GM18502 (cell line): Measurements from ENCODE around the gene FGF4.
"Not testable (repeated sequence)": the region's sequence is repeated elsewhere in the genome, so short reads cannot be mapped to it uniquely, and the experiment has no call there.

Experiments used
- ATAC-seq: cut with Tn5 transposase; IDR thresholded peaks from one replicate; pipeline ENCODE4 v1.9.1; 2021; ENCODE audit warnings: mild to moderate bottlenecking; ENCODE audit not compliant: unreplicated experiment, poor library complexity

Gene FGF4

DNA sequence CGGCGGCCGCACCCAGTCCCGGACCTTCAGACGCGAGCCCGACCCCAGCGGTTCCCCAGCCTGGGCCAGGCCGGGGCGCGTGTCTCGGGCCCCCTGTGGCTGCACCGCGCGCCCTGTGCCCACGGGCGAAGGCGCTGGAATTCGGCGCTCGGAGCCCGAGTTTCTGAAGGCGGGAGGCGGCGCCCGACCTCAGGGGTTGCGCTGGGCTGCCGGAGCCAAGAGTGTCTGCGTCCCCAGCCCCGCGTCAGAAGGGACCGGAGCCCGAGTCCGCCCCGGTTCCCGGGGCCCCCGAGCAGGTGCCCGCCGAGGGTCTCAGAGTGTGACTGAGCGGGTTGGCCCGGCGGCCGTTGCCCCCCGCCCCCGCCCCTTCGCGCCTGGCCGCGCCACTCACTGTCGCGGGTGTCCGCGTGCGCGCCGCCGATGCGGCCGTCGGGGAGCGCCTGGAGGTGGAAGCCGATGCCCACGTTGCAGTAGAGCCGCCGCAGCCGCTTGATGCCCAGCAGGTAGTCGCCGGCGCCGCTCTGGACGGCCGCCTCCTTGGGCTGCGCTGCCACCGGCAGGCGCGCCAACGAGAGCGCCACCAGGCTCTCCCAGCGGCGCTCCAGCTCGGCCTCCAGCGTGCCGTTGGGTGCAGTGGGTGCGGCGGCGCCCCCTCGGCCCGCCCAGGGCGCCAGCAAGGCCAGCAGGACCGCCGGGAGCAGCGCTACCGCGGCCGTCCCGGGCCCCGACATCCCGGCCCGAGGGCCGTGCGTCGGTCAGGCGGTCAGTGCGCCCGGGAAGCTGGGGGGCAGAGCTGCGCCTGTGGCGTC is 583 bp downstream of the FGF4 start:
- no peak for ATAC-seq

DNA sequence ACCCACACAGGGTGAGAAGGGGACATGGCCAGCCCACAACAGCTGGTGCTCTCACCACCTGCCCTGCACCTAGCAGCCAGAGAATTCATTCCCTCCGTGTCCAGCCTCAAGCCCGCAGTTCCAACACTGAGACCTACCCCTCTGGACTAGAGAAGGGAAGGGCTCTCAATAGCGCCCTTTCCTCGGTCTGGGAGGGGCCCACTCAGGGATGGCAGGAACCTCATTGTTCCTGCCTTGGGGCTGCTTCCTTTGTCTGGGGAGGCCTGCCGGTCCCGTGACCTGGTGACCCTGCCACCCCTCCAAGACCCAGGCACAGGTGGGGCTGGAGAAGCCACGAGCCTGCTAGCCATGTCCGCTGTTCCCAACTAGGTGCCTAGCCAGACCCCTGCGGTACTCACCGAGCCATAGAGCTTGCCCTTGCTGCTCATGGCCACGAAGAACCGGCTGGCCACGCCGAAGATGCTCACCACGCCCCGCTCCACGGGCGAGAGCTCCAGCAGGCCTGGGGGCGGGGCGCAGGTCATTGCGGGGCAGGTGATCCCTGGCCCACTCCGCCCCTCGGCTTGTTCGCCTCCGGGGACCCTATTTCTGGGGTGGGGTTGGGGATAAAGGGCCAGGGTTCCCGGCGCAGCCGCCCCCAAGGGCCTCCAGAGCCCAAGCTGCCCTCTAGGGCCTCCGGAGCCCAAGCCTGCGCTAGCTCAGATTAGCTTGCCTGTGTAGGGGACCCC is 1.4 kb downstream of the FGF4 start:
- ATAC-seq, result no peak

DNA sequence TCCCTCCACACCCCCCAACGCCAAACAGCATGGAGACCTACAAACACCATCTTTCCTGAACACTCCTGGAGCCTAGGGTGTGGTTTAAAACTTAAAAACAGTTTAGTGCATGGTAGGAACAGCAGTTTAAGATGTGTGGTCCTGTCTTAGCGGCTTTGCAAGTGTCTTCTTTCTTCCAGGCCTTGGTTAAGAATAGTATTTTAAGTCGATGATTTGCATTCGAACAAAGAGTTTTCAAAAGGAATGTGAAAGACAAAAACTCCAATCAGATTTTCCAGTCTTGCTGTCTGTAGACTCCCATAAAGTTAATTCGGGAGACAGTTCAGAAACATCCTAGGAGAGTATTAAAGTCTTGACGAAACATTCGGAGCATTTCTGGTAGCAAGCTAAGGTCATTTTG is 3.7 kb downstream of the FGF4 start:
- ATAC-seq, result no peak

DNA sequence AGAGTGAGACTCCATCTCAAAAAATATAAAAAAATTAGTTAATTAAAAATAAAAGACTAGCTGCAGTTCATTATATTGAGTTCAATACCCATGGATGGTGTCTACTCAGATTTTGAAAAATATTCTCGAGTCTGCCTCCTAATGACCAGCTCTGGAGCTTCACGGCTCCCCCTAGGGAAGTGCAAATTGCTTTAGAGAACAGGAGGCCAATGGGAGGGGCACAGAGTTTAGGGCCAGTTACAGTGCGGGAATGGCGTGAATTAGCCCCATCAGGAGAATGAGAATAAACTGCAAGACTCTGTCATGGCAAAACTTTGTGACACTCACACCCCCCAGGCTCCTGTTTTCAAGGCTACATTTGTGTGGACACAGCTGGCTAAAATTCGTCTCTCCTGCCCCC is 4.6 kb downstream of the FGF4 start:
- no peak for ATAC-seq

DNA sequence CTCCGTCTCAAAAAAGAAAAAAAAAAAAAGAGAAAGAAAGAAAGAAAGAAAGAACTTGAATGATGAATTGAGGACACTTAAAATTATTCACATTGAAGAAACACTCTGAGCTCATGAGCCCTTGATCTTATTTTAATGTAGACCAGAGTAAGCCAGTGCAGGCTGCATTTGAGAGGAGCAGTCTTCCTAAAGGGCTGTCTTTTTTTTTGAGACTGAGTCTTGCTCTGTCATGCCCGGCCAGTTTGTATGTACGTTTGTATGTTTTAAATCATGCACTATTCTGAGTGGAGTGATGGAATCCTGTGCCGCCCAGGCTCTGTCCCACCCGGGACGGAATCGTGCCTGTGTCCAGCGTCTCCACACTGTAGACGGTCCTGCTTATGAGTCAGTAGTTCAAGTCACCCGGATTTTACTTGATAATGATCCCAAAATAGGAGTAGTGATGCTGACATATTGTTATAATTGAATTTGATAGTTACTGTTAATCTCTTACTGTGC is 9.6 kb downstream of the FGF4 start:
- ATAC-seq, result no peak

DNA sequence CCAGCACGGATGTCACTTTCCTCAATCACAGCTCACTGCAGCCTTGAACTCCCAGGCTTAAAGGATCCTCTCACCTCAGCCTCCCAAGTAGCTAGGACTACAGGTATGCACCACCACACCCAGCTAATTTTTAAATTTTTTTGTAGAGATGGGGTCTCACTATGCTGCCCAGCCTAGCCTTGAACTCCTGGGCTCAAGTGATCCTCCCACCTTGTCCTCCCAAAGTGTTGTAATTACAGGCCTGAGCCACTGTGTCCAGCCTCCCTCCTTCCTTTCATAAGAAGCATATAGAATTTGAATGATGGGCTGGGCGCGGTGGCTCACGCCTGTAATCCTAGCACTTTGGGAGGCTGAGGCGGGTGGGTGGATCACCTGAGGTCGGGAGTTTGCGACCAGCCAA is 10.2 kb downstream of the FGF4 start:
- ATAC-seq, result not testable (repeated sequence)

DNA sequence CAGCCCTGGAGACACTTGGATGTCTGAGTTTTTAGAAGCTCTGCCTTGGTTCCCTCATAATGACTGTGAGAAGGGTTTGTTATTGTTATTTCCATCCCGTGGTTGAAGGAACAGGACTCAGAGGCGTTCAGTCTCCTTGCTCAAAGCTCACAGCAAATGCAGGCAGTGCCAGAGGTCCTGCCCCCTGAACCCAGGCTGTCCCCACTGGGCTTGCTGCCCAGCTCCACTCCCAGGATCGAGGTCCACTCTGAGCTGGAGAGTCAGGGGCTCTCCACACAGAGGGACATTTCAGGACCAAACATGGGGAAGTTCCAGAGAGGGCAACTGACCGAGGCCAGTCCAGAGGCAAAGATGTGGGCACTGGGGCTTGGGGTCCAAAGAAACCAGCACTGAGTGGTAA is 14.8 kb downstream of the FGF4 start:
- no peak for ATAC-seq

DNA sequence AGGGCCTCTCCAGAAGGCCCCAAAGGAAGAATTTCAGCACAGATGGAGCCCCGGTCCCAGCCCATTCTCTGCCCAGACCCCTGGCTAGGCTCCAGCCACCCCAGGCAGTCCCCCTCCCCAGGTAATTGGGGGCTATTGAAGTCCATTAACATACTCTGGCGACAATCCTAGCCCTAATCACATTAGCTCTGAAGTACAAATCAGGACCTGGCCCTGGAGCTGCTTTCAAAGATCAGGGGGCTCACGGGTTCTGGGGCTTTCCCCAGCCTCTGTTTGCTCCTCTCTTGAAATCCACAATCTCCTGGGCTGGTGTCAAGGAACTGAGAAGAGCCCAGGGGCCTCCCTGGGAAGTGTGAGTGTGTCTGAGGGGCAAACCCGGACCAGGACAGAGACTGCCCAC is 22.3 kb downstream of the FGF4 start:
- no peak for ATAC-seq

DNA sequence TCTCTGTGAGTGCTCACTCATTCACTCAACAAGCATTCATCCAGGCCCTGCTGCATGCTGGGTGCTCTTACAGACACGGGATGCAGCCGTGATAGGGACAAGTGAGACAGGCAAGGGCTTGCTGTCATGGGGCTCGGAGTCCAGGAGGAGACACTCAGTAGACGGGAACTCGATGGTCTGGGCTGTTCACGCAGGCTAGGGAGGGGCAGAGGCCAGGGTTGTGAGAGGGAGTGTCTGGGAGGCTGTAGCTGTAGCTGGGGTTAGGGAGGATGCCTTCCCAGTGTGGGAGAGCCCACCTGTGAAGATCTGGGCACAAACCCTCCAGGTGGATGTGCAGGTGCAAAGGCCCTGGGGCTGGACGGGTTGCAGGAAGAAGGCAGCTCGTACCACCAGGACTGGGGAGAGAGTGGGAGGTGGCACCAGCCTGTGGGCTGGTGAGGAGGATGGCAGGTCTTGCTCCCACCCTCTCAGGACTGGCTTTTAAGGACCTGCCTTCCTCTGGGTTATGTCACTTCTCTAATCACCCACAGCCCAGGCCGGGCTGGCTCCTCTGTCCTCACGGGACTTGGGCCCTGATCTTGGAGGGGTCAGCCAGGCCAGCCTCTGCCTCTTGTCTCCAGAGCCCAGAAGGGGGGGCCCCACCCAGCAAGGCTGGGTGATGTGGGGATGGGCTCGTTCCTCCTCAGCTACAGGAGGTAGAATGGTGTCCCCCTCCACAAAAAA is 24.1 kb downstream of the FGF4 start:
- no peak for ATAC-seq

DNA sequence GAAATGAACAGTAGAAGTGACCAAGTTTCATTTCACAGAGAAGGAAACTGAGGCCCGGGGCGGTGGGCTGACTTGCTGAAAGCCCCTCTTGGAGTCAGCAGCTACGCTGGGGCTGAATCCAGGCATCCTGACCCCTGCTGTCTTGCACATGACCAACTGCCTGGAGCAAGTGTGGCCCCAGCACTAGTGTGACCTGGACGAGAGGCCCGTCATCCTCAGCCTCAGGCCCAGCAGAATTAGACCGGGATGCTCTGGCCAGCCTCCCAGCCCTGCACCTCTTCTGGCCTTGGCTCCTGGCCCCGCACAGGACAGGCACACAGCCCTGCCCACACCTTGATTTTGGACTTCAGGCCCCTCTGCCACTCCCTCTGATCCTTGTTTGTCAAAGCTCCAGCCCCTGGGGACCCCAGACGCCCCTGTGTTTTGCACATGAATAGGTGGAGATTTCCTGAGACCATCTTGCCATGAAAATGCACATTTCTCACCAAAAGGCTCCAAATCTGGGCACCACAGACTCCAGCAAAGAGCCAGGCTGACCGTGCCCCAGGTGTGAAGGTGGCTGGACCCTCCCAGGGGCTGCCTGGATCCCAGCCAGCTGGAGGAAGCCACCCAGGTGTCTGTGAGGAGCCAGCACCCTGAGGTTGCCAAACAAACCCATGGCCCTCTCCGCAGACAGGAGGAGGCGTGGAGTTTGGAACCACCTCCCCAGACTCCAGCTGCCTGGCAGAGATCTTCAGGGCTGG is 24.9 kb downstream of the FGF4 start:
- no peak for ATAC-seq

DNA sequence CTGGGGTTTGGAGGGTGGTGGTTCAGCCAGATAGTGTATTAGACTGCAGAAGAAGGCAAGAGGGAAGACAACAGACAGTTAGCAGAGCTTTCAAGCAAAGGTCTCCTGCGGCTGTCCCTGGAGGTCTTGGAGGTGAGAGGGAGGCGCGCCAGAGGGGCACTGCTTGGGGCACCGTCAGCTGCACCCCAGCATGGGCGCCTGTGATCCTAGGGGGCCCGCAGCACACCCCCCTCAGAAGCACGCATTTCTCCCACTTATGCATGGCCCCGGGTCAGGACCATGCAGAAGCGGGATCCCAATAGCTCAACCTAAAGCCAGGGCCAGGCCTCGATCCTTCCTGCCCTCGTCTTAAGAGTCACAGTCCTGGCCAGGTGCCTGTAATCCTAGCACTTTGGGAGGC is 26.5 kb downstream of the FGF4 start:
- no peak for ATAC-seq

DNA sequence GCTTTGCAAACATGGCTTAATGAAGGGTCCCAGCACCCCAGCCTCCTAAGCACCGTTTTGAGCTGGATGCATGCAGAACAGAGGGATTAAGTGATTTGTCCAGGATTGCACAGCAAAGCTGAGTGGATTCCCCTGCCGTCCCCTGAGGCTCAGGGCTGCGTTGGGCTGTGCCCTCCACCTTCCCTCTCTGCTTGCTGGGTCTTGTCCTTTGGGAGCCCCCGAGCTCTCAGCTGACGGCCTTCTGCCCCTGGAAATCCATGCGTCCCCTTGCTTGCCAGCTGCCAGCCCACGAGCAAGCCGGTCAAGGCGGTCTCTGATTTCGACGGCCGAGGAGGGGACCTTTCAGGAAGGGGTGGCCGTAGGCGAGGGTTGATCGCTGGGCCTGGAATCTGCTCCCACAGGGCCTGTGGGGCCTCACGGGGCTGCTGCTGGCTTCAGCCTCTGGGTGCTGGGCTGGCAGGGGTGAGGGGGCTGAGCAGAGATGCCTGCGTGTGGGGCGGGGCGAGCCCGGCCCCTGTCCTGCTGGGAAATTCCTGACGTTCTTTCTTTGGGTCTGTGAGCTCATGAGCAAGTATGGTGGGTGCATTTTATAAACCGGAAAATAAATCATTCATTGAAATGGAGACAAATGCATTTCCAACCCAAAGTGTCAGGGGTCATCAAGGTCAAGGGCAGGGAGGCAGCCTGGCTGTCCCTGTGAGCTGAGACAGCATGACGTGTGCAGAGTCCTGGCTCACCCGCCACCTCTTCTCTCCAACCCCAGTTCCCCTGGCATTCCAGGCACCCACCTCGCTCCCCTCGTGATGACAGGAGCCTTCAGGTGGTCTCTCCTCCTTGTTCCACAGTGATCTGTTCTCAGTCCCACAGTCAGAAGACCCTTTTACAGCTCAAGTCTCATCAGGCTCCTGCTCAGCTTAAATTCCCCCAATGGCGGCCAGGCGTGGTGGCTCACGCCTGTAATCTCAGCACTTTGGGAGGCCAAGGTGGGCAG is 28.1 kb downstream of the FGF4 start:
- ATAC-seq, result no peak

DNA sequence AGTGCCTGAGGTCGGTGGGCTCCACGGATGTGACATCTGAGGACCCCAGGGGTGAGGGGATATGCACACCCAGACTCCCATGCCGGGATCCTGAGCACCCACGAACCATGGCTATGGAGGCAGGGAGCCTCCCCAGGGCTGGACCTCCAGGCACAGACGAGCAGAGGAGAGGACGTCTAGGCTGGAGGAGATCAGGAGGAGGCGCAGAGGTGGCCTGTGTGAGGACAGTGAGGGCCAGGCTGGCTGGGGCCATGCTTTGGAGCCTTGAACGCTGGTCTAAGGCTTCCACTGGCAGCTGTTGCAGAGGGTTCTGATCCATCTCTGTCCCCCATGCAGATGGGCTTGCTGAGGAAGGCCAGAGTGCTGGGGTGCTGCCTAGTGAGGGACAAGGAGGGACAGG is 29.0 kb downstream of the FGF4 start:
- no peak for ATAC-seq

DNA sequence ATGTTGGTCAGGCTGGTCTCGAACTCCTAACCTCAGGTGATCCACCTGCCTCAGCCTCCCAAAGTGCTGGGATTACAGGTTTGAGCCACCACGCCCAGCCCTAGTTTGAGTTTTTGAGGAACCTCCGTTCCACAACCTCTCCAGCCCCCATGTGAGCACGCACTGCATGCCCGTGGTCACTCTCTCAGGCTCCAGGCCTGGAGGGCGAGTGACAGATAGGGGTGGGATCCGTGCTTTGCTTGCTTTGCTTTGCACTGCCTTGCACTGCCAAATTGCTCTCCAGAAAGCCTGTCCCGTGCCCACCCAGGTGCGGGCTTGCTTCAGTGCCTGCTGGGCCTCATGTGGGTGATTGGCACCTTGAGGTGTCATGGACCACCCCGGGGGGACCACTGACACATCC is 29.9 kb downstream of the FGF4 start:
- no peak for ATAC-seq

DNA sequence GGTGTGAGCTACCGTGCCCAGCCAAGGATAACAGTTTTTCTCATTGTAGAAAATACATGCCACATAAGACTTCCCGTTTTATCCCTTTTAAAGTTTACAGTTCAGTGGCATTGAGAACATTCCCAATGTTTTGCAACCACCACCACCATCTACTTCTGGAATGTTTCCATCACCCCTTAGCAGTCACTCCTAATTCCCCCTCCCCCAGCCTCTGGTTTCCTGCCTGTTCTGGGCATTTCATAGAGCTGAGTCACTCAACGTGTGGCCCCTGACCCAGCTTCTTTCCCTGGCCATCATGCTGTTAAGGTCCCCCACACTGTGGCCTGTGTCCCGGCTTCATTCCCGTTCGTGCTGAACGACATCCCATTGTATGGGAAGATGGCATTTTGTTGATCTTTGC is 30.7 kb downstream of the FGF4 start:
- no peak for ATAC-seq

DNA sequence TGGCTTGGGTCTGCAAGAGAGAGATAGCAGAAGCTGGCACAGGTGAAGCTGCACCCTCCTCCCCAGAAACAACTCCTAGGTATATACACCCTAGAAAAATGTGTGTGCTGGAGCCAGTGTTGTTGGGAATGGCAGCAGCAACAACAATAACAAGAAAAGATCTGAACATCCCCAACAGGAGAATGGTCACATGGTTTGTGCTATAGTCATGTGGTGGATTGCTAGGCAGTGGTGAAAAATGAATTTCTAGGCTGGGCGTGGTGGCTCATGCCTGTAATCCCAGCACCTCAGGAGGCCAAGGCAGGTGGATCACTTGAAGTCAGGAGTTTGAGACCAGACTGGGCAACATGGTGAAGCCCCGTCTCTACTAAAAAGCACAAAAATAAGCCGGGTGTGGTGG is 40.3 kb downstream of the FGF4 start:
- ATAC-seq, result no peak

DNA sequence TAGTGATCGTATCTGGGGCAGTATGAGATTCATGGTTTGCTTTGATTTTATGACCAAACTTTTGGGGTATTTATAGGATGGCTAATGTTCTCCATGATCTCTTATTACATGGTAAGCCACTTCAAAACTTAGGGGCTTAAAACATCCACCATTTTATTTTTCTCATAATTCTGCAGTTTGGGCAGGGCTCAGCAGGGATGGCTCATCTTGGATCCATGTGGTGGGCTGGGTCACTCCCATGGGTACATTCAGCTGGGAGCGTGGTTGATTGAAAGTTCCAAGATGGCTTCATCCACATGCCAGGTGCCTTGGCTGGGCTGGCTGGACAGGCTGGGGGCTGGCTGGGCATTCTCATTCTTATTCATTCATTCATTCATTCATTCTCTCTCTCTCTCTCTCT is 40.8 kb downstream of the FGF4 start:
- no peak for ATAC-seq

DNA sequence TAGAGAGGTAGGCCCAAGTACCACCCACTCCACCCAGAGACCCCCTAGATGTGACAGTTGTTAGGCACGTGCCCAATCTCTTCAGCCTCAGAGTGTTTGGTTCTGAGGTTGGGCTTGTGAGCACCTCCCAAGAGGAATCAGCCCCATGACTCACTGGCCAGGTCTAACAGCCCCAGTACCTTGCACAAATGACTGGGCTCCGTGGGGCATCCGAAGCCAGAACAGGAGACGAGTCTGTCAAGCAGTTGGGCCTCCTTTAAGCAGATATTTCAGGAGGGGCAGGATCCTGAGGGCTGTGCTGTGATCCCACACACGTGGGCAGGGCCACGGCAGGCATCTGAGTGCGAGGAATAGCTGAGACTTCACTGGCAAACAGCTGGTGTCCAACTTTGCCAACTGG is 42.2 kb downstream of the FGF4 start:
- no peak for ATAC-seq

DNA sequence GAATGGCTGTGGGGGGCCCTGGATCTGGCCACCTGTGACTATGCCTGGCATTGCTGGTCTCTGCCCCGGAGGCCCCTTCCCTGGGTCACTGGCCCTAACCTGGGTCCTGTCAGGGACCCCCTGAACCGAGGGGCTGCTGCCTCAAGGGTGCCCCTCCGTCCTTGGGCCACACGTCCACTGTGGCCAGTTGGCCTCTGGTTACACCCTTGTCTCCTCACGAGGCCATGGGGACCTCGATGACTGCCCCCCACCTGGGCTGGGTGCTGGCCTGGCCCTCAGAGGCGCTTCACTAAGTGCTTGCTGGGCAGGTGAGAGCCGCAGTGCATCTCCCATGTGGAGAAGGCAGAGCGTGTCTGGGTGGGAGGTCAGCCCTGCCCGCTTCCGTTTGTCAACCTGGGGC is 44.0 kb downstream of the FGF4 start:
- ATAC-seq, result no peak
